WTC11 (cell line): Measurements from ENCODE around the gene OPTC. TPM values are rescaled to one million over a fixed set of nuclear protein-coding genes. Genes with fewer than 3 reads are reported as not detected.

ENCODE experiments used
- ATAC-seq: fragments of 200-7000 bp; cut with Tn5 transposase; 2 replicates; pipeline ENCODE4 v1.10.0; 2021; ENCODE audit warnings: mild to moderate bottlenecking, moderate library complexity
- CTCF ChIA-PET: fragments of 300-600 bp; sonication (Branson Sonifier 250); formaldehyde crosslinking; loops from one replicate; lab custom pipeline; 2021; ENCODE audit warnings: antibody characterized with exemption; lab: Charles Lee
- POLR2A ChIA-PET: fragments of 350-600 bp; sonication (Branson Sonifier 250); formaldehyde crosslinking; loops from one replicate; lab custom pipeline; 2021; ENCODE audit warnings: antibody characterized with exemption; lab: Charles Lee
- DNase-seq: peaks from one replicate; pipeline ENCODE4 v3.0.0; 2021; ENCODE audit warnings: low spot score
- H3K27ac Mint-ChIP-seq: 2 replicates; pipeline ENCODE4 v1.8.0; 2021; ENCODE audit warnings: mixed read lengths
- H3K27me3 Mint-ChIP-seq: 2 replicates; pipeline ENCODE4 v1.8.0; 2021; ENCODE audit warnings: low read depth, mild to moderate bottlenecking, moderate library complexity, mixed read lengths
- H3K36me3 Mint-ChIP-seq: 2 replicates; pipeline ENCODE4 v1.8.0; 2021; ENCODE audit warnings: mixed read lengths
- H3K4me1 Mint-ChIP-seq: 2 replicates; pipeline ENCODE4 v1.8.0; 2022; ENCODE audit warnings: mixed read lengths
- H3K4me3 Mint-ChIP-seq: 2 replicates; pipeline ENCODE4 v1.8.0; 2021; ENCODE audit warnings: mild to moderate bottlenecking, moderate library complexity, mixed read lengths
- H3K9me3 Mint-ChIP-seq: 2 replicates; pipeline ENCODE4 v1.8.0; 2021; ENCODE audit warnings: mixed read lengths
- E2F1 ChIP-seq: sonication (generic); formaldehyde crosslinking; IDR thresholded peaks from 2 replicates; pipeline ENCODE4 v1.8.0; 2022; ENCODE audit warnings: mild to moderate bottlenecking, missing genetic modification reagents
- ELF4 ChIP-seq: sonication (generic); formaldehyde crosslinking; IDR thresholded peaks from 2 replicates; pipeline ENCODE4 v1.8.1; 2022; ENCODE audit warnings: low read depth, mild to moderate bottlenecking, moderate library complexity, missing genetic modification reagents
- ESRRA ChIP-seq: sonication (generic); formaldehyde crosslinking; IDR thresholded peaks from 2 replicates; pipeline ENCODE4 v1.8.1; 2022; ENCODE audit warnings: mild to moderate bottlenecking, missing genetic modification reagents, borderline replicate concordance
- GTF2I ChIP-seq: fragments of 250-450 bp; sonication (Bioruptor Pico); conservative IDR thresholded peaks from 2 replicates; pipeline ENCODE4 v1.4.0; 2021; ENCODE audit warnings: mild to moderate bottlenecking
- JAZF1 ChIP-seq: fragments of 250-450 bp; sonication (Bioruptor Pico); IDR thresholded peaks from 2 replicates; pipeline ENCODE4 v1.9.0; 2021; ENCODE audit warnings: moderate library complexity, mild to moderate bottlenecking, inconsistent platforms
- JUN ChIP-seq: sonication (generic); formaldehyde crosslinking; IDR thresholded peaks from 2 replicates; pipeline ENCODE4 v1.8.0; 2023; ENCODE audit warnings: mild to moderate bottlenecking, missing genetic modification reagents
- KAT7 ChIP-seq: sonication (generic); formaldehyde crosslinking; IDR thresholded peaks from 2 replicates; pipeline ENCODE4 v1.8.1; 2023; ENCODE audit warnings: missing genetic modification reagents, mild to moderate bottlenecking, borderline replicate concordance
- MYBL2 ChIP-seq: sonication (generic); formaldehyde crosslinking; IDR thresholded peaks from 2 replicates; pipeline ENCODE4 v1.8.1; 2023; ENCODE audit warnings: mild to moderate bottlenecking, moderate library complexity, missing genetic modification reagents
- NFATC4 ChIP-seq: fragments of 250-450 bp; sonication (Bioruptor Pico); IDR thresholded peaks from 2 replicates; pipeline ENCODE4 v1.9.0; 2021; ENCODE audit warnings: mild to moderate bottlenecking
- NR1H2 ChIP-seq: sonication (generic); formaldehyde crosslinking; IDR thresholded peaks from 2 replicates; pipeline ENCODE4 v1.9.0; 2021; ENCODE audit warnings: mild to moderate bottlenecking, moderate library complexity, missing genetic modification reagents
- OVOL2 ChIP-seq: fragments of 250-450 bp; sonication (Bioruptor Pico); IDR thresholded peaks from 2 replicates; pipeline ENCODE4 v1.9.0; 2021; ENCODE audit warnings: mild to moderate bottlenecking, borderline replicate concordance
- RORB ChIP-seq: fragments of 250-450 bp; sonication (Bioruptor Pico); IDR thresholded peaks from 2 replicates; pipeline ENCODE4 v1.9.0; 2021; ENCODE audit warnings: mild to moderate bottlenecking
- SMAD3 ChIP-seq: sonication (generic); formaldehyde crosslinking; IDR thresholded peaks from 2 replicates; pipeline ENCODE4 v1.8.0; 2022; ENCODE audit warnings: missing genetic modification reagents, mild to moderate bottlenecking, borderline replicate concordance
- SOX15 ChIP-seq: fragments of 250-450 bp; sonication (Bioruptor Pico); IDR thresholded peaks from 2 replicates; pipeline ENCODE4 v1.9.0; 2021; ENCODE audit warnings: mild to moderate bottlenecking
- STAT6 ChIP-seq: sonication (generic); formaldehyde crosslinking; conservative IDR thresholded peaks from 2 replicates; pipeline ENCODE4 v1.8.1; 2023; ENCODE audit warnings: mild to moderate bottlenecking, low read depth, missing genetic modification reagents, moderate library complexity
- TCF7 ChIP-seq: sonication (generic); formaldehyde crosslinking; IDR thresholded peaks from 2 replicates; pipeline ENCODE4 v1.8.0; 2022; ENCODE audit warnings: mild to moderate bottlenecking, low read depth, missing genetic modification reagents, moderate library complexity
- TEAD4 ChIP-seq: sonication (generic); formaldehyde crosslinking; IDR thresholded peaks from 2 replicates; pipeline ENCODE4 v1.8.0; 2022; ENCODE audit warnings: mild to moderate bottlenecking, missing genetic modification reagents
- ZNF232 ChIP-seq: sonication (generic); formaldehyde crosslinking; IDR thresholded peaks from 2 replicates; pipeline ENCODE4 v1.8.0; 2022; ENCODE audit warnings: mild to moderate bottlenecking, missing genetic modification reagents
- ZNF396 ChIP-seq: fragments of 250-450 bp; sonication (Bioruptor Pico); IDR thresholded peaks from 2 replicates; pipeline ENCODE4 v1.8.0; 2021; ENCODE audit warnings: mild to moderate bottlenecking, moderate library complexity, borderline replicate concordance
- ZNF416 ChIP-seq: fragments of 250-450 bp; sonication (Bioruptor Pico); IDR thresholded peaks from 2 replicates; pipeline ENCODE4 v1.9.0; 2021; ENCODE audit warnings: mild to moderate bottlenecking, inconsistent platforms
- ZNF423 ChIP-seq: fragments of 250-450 bp; sonication (Bioruptor Pico); IDR thresholded peaks from 2 replicates; pipeline ENCODE4 v2.1.2; 2022; ENCODE audit warnings: mild to moderate bottlenecking, moderate library complexity
- ZNF532 ChIP-seq: fragments of 250-450 bp; sonication (Bioruptor Pico); IDR thresholded peaks from 2 replicates; pipeline ENCODE4 v1.9.0; 2021; ENCODE audit warnings: mild to moderate bottlenecking, borderline replicate concordance
- ZNF671 ChIP-seq: fragments of 250-450 bp; sonication (Bioruptor Pico); IDR thresholded peaks from 2 replicates; pipeline ENCODE4 v1.8.0; 2021; ENCODE audit warnings: mild to moderate bottlenecking
- total RNA-seq: library from RNA; stranded (reverse); gene quantifications from 3 replicates; pipeline ENCODE4 v1.2.3, GENCODE V29; 2021

OPTC gene
- total RNA-seq, 1 experiment from 2014 or later = 0.55 TPM

GRCh38 chr1:203546274-203546673 is 52.3 kb downstream of the OPTC start (continued):
- no peak for TF ChIP-seq KAT7
- TF ChIP-seq ZNF416 (CRISPR knock-in tag) = no peak
- TF ChIP-seq ZNF423 (CRISPR knock-in tag) = no peak
- no peak for TF ChIP-seq SOX15
- TF ChIP-seq ZNF396 (CRISPR knock-in tag) = no peak
- no peak for TF ChIP-seq ZNF532 (CRISPR knock-in tag)
- TF ChIP-seq MYBL2 (CRISPR knock-in tag) = no peak
- no peak for TF ChIP-seq SMAD3 (CRISPR knock-in tag)
- TF ChIP-seq ELF4 (CRISPR knock-in tag) = no peak
- TF ChIP-seq TEAD4 (CRISPR knock-in tag) = no peak

- ChIA-PET POLR2A (no interaction called here), CTCF (no interaction called here)
- H3K36me3 Mint-ChIP-seq = no peaks in the 10 kb centered on the region
- no peak overlapping the region for H3K27ac Mint-ChIP-seq
- no peak for ATAC-seq
- H3K9me3 Mint-ChIP-seq = no peaks in the 10 kb centered on the region
- peaks cover 52% of the 10 kb centered on the region for H3K4me1 Mint-ChIP-seq
- DNase-seq = no peak
- H3K4me3 Mint-ChIP-seq = no peak overlapping the region
- H3K27me3 Mint-ChIP-seq = no peaks in the 10 kb centered on the region
- TF ChIP-seq RORB (CRISPR knock-in tag) = no peak
Observed at GRCh38 chr1:203547147-203547546, 53.2 kb downstream of the OPTC start.

- H3K4me1 Mint-ChIP-seq = peaks cover 52% of the 10 kb centered on the region
- no peaks in the 10 kb centered on the region for H3K36me3 Mint-ChIP-seq
- H3K9me3 Mint-ChIP-seq = no peaks in the 10 kb centered on the region
- no peak overlapping the region for H3K27ac Mint-ChIP-seq
- ChIA-PET POLR2A (no interaction called here), CTCF (no interaction called here)
- ATAC-seq (no peak), DNase-seq (no peak)
- TF ChIP-seq JAZF1 (no peak), SOX15 (no peak), STAT6 (CRISPR knock-in tag) (no peak), TCF7 (CRISPR knock-in tag) (no peak), ESRRA (CRISPR knock-in tag) (no peak), ZNF232 (CRISPR knock-in tag) (no peak), ELF4 (CRISPR knock-in tag) (no peak), GTF2I (CRISPR knock-in tag) (no peak), NR1H2 (no peak), OVOL2 (CRISPR knock-in tag) (no peak), E2F1 (CRISPR knock-in tag) (no peak), ZNF671 (no peak), NFATC4 (no peak), TEAD4 (CRISPR knock-in tag) (no peak), JUN (CRISPR knock-in tag) (no peak)
- peak overlapping the region; percentile 45; the same call in 1 of the 2 replicates for H3K4me3 Mint-ChIP-seq
- no peaks in the 10 kb centered on the region for H3K27me3 Mint-ChIP-seq
Observed at GRCh38 chr1:203547771-203548421, 53.9 kb downstream of the OPTC start.
